SJSA1 (cell line): ENCODE results near the gene SYNJ2. TPM values are rescaled to one million over a fixed set of nuclear protein-coding genes. Genes with fewer than 3 reads are reported as not detected.

Experiments
- DNase-seq, 2 experiments: peaks; one replicate each; pipeline ENCODE4 v3.0.0-alpha.2; 2015 to 2020; ENCODE audit warnings: low spot score in 2 of 2, low read depth in 1 of 2
- H3K27ac ChIP-seq: fragments of 250-450 bp; sonication (Bioruptor Pico); 2 replicates; pipeline ENCODE4 v1.5.1; 2020; ENCODE audit warnings: mild to moderate bottlenecking, moderate library complexity
- H3K27me3 ChIP-seq: fragments of 250-450 bp; sonication (Bioruptor Pico); replicated peaks from 2 replicates; pipeline ENCODE4 v1.5.1; 2020; ENCODE audit warnings: mild to moderate bottlenecking, moderate library complexity
- H3K36me3 ChIP-seq: fragments of 250-450 bp; sonication (Bioruptor Pico); 2 replicates; pipeline ENCODE4 v1.5.1; 2020; ENCODE audit warnings: mild to moderate bottlenecking
- H3K4me1 ChIP-seq: fragments of 250-450 bp; sonication (Bioruptor Pico); replicated peaks from 2 replicates; pipeline ENCODE4 v1.6.1; 2021; ENCODE audit warnings: mild to moderate bottlenecking
- H3K4me3 ChIP-seq: fragments of 250-450 bp; sonication (Bioruptor Pico); 2 replicates; pipeline ENCODE4 v1.5.1; 2020; ENCODE audit warnings: mild to moderate bottlenecking
- H3K9me3 ChIP-seq: fragments of 250-450 bp; sonication (Bioruptor Pico); replicated peaks from 2 replicates; pipeline ENCODE4 v1.5.1; 2020; ENCODE audit warnings: mild to moderate bottlenecking
- total RNA-seq: library from RNA; depleted of rRNA; stranded (reverse); fragments of >200 nt; shearing (Covaris generic); gene quantifications from 2 replicates; pipeline ENCODE4 v1.2.3, GENCODE V29; 2014

SYNJ2 gene
- total RNA-seq, 1 experiment from 2014 or later = 23.7 TPM

DNA sequence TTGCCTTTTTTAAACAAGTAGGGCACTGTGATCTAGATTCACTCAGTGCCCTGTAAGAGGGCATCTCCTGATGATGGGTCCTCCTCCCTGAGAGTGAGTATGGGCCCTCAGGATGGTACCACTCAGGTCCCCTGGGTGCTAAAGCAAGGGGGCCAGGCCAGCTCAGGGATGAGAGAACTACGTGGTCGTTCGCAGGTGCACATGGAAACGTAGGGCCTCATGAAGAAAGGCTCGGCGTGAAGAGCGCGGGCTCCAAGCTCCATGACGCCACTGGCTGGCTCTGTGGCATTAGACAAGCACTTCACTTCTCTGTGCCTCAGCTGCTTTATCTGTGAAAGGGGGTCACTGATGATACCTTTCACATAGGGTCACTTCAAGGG, 50.7 kb downstream of the SYNJ2 start:
- Histone ChIP-seq H3K4me3 (no peak overlapping the region), H3K27me3 (no peaks in the 10 kb centered on the region), H3K27ac (peak overlapping the region; percentile 64; the same call in 1 of the 2 replicates), H3K36me3 (peaks cover 21% of the 10 kb centered on the region), H3K9me3 (no peaks in the 10 kb centered on the region), H3K4me1 (peaks cover 45% of the 10 kb centered on the region)
- DNase-seq = no peak

DNA sequence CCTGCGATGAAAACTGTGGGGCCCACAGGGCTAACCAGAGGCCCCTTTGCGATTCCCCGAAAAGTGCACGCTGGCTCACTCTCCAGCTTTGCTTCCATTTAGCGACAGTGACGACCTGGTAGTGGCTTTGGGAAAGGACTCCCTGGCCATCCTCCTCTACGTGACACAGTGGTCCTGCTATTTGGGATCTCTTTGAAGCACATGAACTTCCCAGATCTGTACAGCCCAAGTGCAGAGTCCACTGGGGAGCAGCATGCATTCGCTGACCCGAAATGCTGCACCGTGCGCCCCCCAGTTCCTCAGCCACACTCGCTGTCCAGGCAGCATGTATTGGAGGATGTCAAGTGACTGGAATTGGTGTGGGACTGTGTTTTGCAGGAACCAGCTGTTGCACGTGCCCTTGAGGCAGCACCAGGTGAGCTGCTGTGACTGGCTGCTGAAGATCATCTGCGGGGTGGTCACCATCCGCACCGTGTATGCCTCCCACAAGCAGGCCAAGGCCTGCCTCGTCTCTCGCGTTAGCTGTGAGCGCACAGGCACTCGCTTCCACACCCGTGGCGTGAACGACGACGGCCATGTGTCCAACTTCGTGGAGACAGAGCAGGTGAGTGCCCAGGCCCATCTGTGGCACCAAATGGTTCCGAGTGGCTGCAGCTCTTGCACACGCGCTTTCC, 51.6 kb downstream of the SYNJ2 start:
- Histone ChIP-seq H3K4me1 (peaks cover 45% of the 10 kb centered on the region), H3K36me3 (peaks cover 21% of the 10 kb centered on the region), H3K4me3 (no peak overlapping the region), H3K27ac (no peak overlapping the region), H3K9me3 (no peaks in the 10 kb centered on the region), H3K27me3 (no peaks in the 10 kb centered on the region)
- no peak for DNase-seq

DNA sequence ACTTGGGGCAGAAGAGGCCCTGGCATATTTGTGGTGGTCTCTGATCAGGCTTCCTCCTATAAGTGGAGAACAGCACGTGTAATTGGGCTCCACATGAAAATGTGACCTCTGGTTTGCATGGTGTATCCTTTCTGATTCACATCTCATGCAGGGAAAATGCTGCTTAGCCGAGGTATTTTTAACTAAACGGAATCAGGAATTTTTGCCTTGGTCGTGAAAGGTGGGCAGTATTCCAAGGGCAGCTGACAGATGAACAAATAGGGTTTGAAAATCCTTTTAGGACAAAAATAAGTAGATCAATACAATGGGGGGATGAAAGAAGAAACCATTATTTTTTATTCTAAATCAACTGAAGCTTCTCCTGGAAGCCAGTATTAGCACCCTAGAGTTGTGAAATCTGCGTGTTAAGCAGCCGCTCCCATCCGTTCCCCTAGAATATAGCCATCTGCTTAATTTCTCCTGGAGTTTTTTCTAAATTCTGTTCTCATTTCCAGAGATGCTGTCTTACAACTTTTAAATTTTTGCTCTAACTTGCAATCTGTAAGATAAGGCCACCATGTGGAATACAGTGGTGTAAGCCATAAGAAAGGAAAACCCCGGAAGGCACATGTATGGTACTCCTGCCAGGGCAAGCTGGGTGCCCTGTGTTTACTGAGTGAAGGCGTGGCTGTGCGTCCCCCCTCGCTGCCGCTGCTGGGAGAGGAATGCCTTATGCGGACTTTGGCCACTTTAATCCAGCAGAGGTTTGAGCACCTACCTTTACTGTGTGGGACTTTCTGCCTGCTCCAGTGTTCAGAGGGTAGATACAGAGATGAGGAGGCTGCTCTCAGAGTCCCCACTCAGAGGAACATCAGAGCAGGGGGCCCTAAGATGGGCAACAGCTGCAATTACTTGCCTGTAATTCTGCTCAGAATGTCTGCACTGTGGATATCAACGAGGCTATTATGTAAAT, 52.4 kb downstream of the SYNJ2 start:
- H3K27me3 ChIP-seq = no peaks in the 10 kb centered on the region
- no peak overlapping the region for H3K27ac ChIP-seq
- H3K4me1 ChIP-seq = peaks cover 49% of the 10 kb centered on the region
- DNase-seq = no peak
- peaks cover 21% of the 10 kb centered on the region for H3K36me3 ChIP-seq
- no peaks in the 10 kb centered on the region for H3K9me3 ChIP-seq
- H3K4me3 ChIP-seq = no peak overlapping the region

DNA sequence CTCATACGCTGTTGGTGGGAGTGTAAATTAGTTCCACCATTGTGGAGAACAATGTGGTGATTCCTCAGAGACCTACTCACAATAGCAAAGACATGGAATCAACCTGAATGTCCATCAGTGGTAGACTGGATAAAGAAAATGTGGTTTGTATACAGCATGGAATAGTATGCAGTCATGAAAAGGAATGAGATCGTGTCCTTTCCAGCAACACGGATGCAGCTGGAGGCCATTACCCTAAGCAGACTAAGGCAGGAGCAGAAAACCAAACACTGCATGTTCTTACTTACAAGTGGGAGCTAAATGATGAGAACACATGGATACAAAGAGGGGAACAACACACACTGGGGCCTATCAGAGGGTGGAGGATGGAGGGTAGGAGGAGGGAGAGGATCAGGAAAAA, 54.6 kb downstream of the SYNJ2 start:
- Histone ChIP-seq H3K27ac (no peak overlapping the region; the same call in 1 of the 2 replicates), H3K9me3 (no peaks in the 10 kb centered on the region), H3K4me1 (peaks cover 60% of the 10 kb centered on the region), H3K4me3 (no peak overlapping the region), H3K27me3 (no peaks in the 10 kb centered on the region), H3K36me3 (peaks cover 15% of the 10 kb centered on the region)
- DNase-seq = no peak

DNA sequence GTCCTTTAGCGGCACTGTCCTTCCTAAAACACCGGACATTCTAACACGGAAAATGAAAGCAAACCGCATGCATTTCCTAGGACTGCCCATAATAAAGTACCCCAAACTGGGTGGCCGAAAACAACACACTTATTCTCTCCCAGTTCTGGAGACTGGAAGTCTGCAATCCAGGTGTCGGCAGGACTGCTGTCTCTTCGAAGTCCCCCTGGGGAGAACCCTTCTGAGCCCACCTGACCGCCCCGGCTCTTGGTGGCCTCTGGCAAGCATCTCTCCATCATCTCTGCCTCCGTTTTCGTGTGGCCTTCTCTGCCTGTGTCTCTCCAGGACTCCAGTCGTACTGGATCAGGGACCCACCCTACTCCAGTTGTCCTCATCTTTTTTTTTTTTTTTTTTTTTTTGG, 55.4 kb downstream of the SYNJ2 start:
- peak in 1 of 2 experiments; percentile 48 for DNase-seq
- H3K27ac ChIP-seq = peak overlapping the region; percentile 13; the same call in 1 of the 2 replicates
- H3K36me3 ChIP-seq = peaks cover 15% of the 10 kb centered on the region
- H3K27me3 ChIP-seq = no peaks in the 10 kb centered on the region
- no peak overlapping the region for H3K4me3 ChIP-seq
- peaks cover 60% of the 10 kb centered on the region for H3K4me1 ChIP-seq
- no peaks in the 10 kb centered on the region for H3K9me3 ChIP-seq

DNA sequence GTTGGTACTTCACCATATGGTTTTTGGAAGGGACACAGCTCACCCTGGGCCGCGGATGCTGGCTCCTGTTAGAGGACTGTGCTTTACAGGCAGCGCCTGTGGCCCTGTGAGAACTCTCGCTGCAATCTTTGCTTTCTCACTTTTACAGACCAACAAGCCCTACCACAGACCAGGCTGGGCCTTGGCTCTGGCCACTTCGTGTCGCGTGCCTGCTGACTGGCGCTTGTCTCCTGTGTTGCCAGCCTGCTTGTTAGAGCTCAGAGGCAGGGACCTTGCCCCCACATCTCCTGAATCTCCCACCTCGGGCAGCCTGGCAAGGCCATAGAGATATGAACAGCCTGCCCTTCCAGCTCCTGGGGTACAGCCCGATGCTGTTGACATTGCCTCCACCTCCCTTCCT, 56.1 kb downstream of the SYNJ2 start:
- H3K9me3 ChIP-seq = no peaks in the 10 kb centered on the region
- no peak overlapping the region for H3K4me3 ChIP-seq
- DNase-seq = no peak
- peaks cover 19% of the 10 kb centered on the region for H3K36me3 ChIP-seq
- no peak overlapping the region for H3K27ac ChIP-seq
- H3K4me1 ChIP-seq = peaks cover 60% of the 10 kb centered on the region
- no peaks in the 10 kb centered on the region for H3K27me3 ChIP-seq

DNA sequence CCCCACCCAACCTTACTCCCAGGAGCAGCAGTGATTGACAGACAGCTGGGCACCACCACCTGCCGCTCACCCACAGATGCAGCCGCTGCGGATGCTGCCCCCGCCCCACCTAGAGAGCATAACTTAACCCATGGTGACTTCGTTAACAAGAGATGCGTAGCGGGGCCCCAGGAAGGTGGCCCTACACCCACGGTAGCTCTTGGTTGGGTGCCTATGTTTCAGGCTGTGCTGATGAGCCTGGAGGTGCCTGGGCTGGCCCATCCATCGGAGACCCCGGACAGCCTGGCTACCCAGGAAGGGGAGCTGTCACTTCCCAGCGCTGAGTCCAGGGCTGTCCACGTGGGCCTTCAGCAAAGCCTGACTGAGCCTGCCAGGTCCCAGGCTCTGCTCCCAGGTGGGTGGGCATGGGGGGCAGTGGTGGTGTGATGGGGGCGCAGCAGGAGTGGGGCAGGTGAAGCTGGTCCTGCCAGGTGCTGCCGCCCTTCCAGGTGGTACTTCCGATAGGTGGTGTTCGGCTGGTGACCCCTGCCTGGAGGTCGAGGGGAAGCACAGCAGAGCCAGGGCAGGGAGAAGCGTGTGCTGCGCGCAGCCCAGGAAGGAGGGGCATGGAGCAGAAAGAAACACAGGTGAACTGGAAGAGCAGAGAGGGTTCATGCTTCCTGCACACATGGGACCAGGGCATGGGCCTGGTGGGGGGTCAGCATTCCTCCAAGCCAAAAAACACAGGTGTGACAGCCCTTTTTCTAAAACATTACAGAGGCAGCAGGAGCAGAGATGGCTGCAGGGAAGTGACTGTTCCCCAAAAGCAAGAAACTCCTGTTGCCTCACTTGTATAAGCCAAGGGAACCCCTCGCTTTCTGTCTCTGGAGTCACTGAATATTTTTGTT, 56.9 kb downstream of the SYNJ2 start:
- Histone ChIP-seq H3K27me3 (no peaks in the 10 kb centered on the region), H3K4me3 (no peak overlapping the region), H3K27ac (no peak overlapping the region), H3K36me3 (peaks cover 19% of the 10 kb centered on the region), H3K9me3 (no peaks in the 10 kb centered on the region), H3K4me1 (peaks cover 68% of the 10 kb centered on the region)
- no peak for DNase-seq

DNA sequence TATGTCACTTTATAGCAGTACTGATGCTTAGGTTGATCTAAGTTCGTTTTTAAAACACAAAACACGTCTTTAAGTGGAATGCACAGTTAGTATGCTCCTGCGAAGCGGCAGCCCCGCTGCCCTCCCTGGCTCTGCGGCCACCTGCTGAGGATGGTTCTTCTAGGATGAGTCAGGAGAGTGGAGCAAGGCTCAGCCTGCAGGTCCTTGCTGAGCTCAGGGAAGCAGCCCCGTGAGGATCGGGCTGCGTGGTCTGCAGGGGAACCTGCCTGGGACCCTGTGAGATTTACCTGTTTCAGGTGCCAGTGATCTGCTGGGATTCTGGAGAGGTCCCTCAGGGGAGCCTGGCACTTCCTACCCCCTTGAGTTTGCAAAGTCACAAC, 57.5 kb downstream of the SYNJ2 start:
- Histone ChIP-seq H3K27me3 (no peaks in the 10 kb centered on the region), H3K4me3 (no peak overlapping the region), H3K27ac (no peak overlapping the region), H3K36me3 (peaks cover 23% of the 10 kb centered on the region), H3K9me3 (no peaks in the 10 kb centered on the region), H3K4me1 (peaks cover 74% of the 10 kb centered on the region)
- DNase-seq = no peak

DNA sequence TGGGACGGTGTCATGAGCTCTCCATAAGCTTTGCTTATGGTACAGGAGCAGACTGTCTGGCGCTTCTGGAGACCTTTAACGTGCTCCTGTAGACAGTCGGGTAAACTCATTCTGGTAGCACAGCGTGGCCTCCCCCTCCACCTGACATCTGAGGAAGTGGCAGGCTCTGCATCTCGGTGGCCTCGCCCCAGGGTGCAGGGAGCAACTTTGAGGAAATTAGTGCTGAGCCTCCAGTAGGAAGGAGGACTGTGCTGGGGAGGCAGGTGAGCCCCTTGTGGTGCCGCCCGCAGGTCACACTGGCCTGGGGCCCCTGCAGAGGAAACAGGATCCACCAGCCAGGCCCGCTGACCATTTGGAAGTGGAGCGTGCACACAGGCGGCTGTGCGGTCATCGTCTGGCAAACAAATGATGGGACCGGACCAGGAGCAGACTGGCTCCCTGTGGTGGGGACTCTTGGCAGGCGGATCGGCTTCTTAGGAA, 57.9 kb downstream of the SYNJ2 start:
- Histone ChIP-seq H3K36me3 (peaks cover 27% of the 10 kb centered on the region), H3K27me3 (no peaks in the 10 kb centered on the region), H3K9me3 (no peaks in the 10 kb centered on the region), H3K4me3 (no peak overlapping the region), H3K4me1 (peaks cover 74% of the 10 kb centered on the region), H3K27ac (peak overlapping the region; percentile 59)
- DNase-seq = no peak

DNA sequence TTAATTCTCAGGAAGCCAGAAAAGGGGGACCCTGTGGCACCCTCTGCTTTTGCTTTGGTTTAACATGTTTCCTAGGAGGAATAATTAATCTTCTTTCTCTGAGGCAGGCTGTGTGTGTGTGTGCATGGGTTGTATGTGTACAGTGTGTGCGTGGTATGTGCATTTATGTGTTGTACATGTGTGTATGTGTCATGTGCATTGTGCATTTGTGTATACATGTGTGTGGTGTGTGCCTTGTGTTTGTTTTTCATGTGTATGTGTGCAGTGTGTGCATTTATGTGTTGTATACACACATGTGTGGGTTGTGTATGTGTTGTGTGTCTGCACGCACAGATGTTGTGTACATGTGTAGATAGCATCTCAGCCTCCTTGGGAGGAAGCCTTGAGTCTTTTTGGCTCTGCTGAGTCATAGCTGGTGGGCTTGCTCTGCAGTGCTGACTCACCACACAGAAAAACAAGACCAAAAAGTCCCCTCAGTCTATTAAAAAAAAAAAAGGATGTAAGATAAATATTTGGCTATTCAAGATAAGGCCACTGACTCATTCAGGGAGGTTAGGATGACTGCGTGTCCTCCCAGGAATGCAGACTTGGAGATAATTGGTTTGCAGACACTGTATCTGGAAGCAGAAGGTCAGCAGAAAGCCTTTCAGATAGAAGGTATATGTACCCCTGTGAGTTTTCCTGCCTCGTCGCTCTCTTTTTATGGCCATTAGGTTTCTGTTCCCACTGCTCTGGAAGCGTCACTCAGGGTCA, 58.6 kb downstream of the SYNJ2 start:
- peaks cover 29% of the 10 kb centered on the region for H3K36me3 ChIP-seq
- 0 out of 2 replicates have a peak overlapping the region, but pooled peaks have one; percentile 5 for H3K4me3 ChIP-seq
- peaks cover 74% of the 10 kb centered on the region for H3K4me1 ChIP-seq
- H3K9me3 ChIP-seq = no peaks in the 10 kb centered on the region
- peak; percentile 91 to 97 for DNase-seq
- no peaks in the 10 kb centered on the region for H3K27me3 ChIP-seq
- peak overlapping the region; percentile 91 for H3K27ac ChIP-seq

DNA sequence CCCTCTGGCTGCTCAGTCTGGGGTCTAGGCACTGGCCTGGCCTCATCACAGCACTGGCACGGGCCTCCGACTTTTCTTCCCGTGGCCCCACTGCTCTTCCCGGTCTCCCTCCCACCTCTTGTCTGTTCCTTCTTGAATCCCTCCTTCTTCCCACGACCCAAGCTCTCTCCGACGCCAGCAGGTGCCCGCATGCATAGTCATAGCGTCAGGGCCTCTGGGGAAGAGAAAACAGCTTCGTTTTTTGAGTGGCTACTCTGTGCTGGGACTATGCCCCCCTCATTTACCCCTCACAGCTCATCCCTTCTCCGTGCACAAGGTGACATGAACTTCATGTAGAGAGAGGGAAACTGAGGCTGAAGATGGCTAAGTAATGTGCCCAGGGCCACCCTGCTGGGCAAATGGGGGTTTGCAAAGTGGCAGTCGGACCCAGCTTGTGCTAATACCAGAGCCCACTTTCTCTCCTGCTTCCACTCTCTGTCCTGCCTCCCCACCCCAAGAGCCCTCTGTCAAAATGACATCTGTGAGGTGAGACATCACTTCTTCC, 59.2 kb downstream of the SYNJ2 start:
- Histone ChIP-seq H3K36me3 (peaks cover 29% of the 10 kb centered on the region), H3K27ac (peak overlapping the region; percentile 91), H3K4me1 (peaks cover 74% of the 10 kb centered on the region), H3K27me3 (no peaks in the 10 kb centered on the region), H3K4me3 (0 out of 2 replicates have a peak overlapping the region, but pooled peaks have one; percentile 5), H3K9me3 (no peaks in the 10 kb centered on the region)
- peak in 1 of 2 experiments; percentile 73 for DNase-seq

DNA sequence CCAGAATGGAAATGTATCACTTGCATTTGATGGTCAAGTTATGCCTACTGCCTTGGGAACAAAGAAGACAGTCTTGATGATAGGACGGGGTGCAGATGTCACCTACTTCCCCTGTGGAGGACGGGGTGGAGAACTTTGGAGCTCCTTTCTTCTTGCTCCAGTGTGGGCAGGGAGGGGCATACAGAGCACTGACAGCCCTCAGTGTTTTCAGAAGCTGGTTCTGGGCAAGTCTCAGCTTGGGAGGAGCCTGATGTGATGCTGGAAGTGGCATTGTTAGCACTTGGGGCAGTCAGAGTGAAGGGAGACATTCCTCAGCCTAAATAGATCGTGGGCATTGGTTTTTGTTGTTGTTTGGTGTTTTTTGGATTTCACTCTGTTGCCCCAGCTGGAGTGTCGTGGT, 59.7 kb downstream of the SYNJ2 start:
- Histone ChIP-seq H3K36me3 (peaks cover 27% of the 10 kb centered on the region), H3K9me3 (no peaks in the 10 kb centered on the region), H3K4me3 (no peak overlapping the region), H3K27ac (peak overlapping the region; percentile 91), H3K27me3 (no peaks in the 10 kb centered on the region), H3K4me1 (peaks cover 71% of the 10 kb centered on the region)
- DNase-seq = peak in 1 of 2 experiments; percentile 59
